Body of pancreas (tissue), 4 donors: ENCODE results near the gene SSX2IP. TPM values are rescaled to one million over a fixed set of nuclear protein-coding genes. Genes with fewer than 3 reads are reported as not detected.

Source experiments
- ATAC-seq: fragments of 150-250 bp; one replicate; pipeline ENCODE4 v1.9.1; 2016
- DNase-seq, 4 donors: peaks; one replicate each; pipeline ENCODE4 v3.0.0-alpha.2; 2019
- H3K27ac ChIP-seq, 4 donors: fragments of 200-600 bp; sonication (generic); 1 replicate in 3 of 4; 2 replicates in 1 of 4; pipeline versions ENCODE4 v1.5.1 to v1.6.1; 2016 to 2019; ENCODE audit warnings: mild to moderate bottlenecking in 1 of 4, mixed read lengths in 1 of 4, moderate library complexity in 1 of 4
- H3K27me3 ChIP-seq, 2 donors: fragments of 200-600 bp; sonication (generic); one replicate each; pipeline ENCODE4 v1.6.0; 2016; ENCODE audit warnings: mild to moderate bottlenecking in 1 of 2
- H3K36me3 ChIP-seq, 2 donors: fragments of 200-600 bp; sonication (generic); replicated peaks in 1 of 2; 2 replicates each; pipeline ENCODE4 v1.5.1; 2016; ENCODE audit warnings: low read depth in 2 of 2; ENCODE audit not compliant: insufficient read depth in 1 of 2
- H3K4me1 ChIP-seq: fragments of 200-600 bp; sonication (generic); one replicate; pipeline ENCODE4 v1.6.0; 2016
- H3K4me3 ChIP-seq, 2 donors: fragments of 200-600 bp; sonication (generic); 1 replicate in 1 of 2; 2 replicates in 1 of 2; pipeline ENCODE4 v1.5.1; 2016 to 2019
- H3K9me3 ChIP-seq, 3 donors: fragments of 200-600 bp; sonication (generic); 1 replicate in 2 of 3; 2 replicates in 1 of 3; pipeline ENCODE4 v1.5.1; 2016
- CTCF ChIP-seq, 7 experiments: fragments of 450-650 bp in 4 of 7; fragments of 200-600 bp in 3 of 7; sonication (generic) in 3 of 7; IDR thresholded peaks; one replicate each; pipeline ENCODE4 v1.5.1; 2016 to 2019; ENCODE audit warnings: antibody characterized with exemption in 7 of 7
- POLR2A ChIP-seq, 3 donors: fragments of 450-650 bp; IDR thresholded peaks; one replicate each; pipeline ENCODE4 v1.6.1; 2016; ENCODE audit warnings: antibody characterized with exemption in 3 of 3, mild to moderate bottlenecking in 2 of 3
- WGBS, 2 donors: methylation state at CpG; one replicate each; pipeline ENCODE4 v1.1.5; 2017; 5-methylcytosine and 5-hydroxymethylcytosine counted together
- intact Hi-C: fragments of 100-400 bp; cut with DNase I; formaldehyde crosslinking; loops from one replicate; pipeline ENCODE4 v1.15.1; 2023
- total RNA-seq, 2 donors: library from RNA; depleted of rRNA; stranded (reverse); fragments of >200 nt; gene quantifications; one replicate each; pipeline ENCODE4 v1.1.0, GENCODE V29; 2016

Gene SSX2IP
- total RNA-seq, 2 donors from 2014 or later = 4.6 to 6.0 TPM

DNA sequence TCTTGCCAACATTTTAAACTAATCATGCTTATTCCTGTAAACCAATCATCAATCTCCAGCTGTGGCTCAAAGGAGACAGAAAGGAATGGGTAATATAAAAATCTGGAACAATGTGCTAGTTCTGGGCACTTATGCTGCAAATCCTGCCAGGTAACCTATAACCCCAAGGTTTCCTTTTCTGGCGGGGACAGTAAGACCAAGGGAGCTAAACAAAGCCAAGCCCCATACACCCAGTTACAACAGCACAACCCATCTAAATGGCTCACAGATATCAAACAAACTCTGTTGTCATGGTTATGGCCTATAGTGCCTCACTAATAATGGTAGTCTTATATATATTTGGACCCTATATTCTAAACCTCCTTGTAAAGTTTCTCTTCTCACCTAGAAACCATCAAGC is 79.2 kb downstream of the SSX2IP start:
- H3K36me3 ChIP-seq = no peaks in the 10 kb centered on the region
- no peak for DNase-seq
- peaks cover 0 to 3% (median 0%) of the 10 kb centered on the region in 3 donors for H3K9me3 ChIP-seq
- H3K4me3 ChIP-seq = no peak overlapping the region
- intact Hi-C loops = loop anchor here (10.0 kb wide), 1 partner anchor 476 kb away; no protein-coding TSS in a partner anchor
- no peaks in the 10 kb centered on the region for H3K4me1 ChIP-seq
- no peak for ATAC-seq
- H3K27ac ChIP-seq = no peak overlapping the region
- 0% methylated on average over 1 of the region's 1 CpG for WGBS, 2 donors
- no peaks in the 10 kb centered on the region for H3K27me3 ChIP-seq
- no peak for TF ChIP-seq CTCF (IDR thresholded peaks at IDR 0.05)
- no peak for TF ChIP-seq POLR2A (IDR thresholded peaks at IDR 0.05)

DNA sequence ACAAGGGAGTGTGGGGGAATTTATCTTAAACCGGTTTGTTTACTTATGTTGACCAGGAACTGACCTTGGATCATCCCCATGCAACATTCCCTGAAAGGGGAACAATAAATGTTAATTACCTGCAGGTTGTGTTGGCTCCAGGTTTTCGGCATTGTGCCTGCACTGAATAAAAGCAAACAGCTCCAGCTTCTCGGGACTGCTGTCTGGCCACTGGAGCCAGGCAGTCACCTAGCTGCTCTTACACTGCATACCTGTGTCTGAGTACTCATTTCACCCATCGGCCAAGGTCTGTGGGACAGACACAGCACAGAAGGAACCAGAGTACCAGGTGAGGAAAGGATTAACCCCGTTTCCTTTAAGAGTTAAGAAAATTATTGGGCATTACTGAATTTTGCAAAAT is 83.3 kb downstream of the SSX2IP start:
- Histone ChIP-seq H3K9me3 (peaks cover 0 to 12% (median 0%) of the 10 kb centered on the region in 3 donors), H3K27me3 (no peaks in the 10 kb centered on the region), H3K27ac (no peak overlapping the region), H3K36me3 (no peaks in the 10 kb centered on the region), H3K4me1 (no peaks in the 10 kb centered on the region), H3K4me3 (no peak overlapping the region)
- 78 to 82% methylated on average over 5 of the region's 5 CpGs for WGBS, 2 donors
- ATAC-seq = no peak
- no peak for DNase-seq
- intact Hi-C loops = no loop called here
- TF ChIP-seq CTCF (IDR thresholded peaks at IDR 0.05) = no peak
- no peak for TF ChIP-seq POLR2A (IDR thresholded peaks at IDR 0.05)

GRCh38 chr1:84605157-84605556 is 85.1 kb downstream of the SSX2IP start:
- ATAC-seq (no peak), DNase-seq (no peak)
- TF ChIP-seq POLR2A (IDR thresholded peaks at IDR 0.05) (no peak), CTCF (IDR thresholded peaks at IDR 0.05) (no peak)
- Histone ChIP-seq H3K27me3 (no peaks in the 10 kb centered on the region), H3K4me1 (no peaks in the 10 kb centered on the region), H3K27ac (no peak overlapping the region), H3K9me3 (peaks cover 0 to 12% (median 0%) of the 10 kb centered on the region in 3 donors), H3K4me3 (no peak overlapping the region), H3K36me3 (no peaks in the 10 kb centered on the region)
- 83 to 100% methylated on average over 1 of the region's 1 CpG for WGBS, 2 donors
- intact Hi-C loops = no loop called here

GRCh38 chr1:84603941-84604830 is 86.1 kb downstream of the SSX2IP start:
- Histone ChIP-seq H3K27me3 (no peaks in the 10 kb centered on the region), H3K4me3 (no peak overlapping the region), H3K9me3 (peaks cover 0 to 12% (median 0%) of the 10 kb centered on the region in 3 donors), H3K36me3 (no peaks in the 10 kb centered on the region), H3K4me1 (no peaks in the 10 kb centered on the region), H3K27ac (peak overlapping the region in 3 of 4 donors; percentile 37 to 51 (median 39))
- no peak for DNase-seq
- intact Hi-C loops = no loop called here
- WGBS, 2 donors = 59 to 71% methylated on average over 15 of the region's 15 CpGs
- TF ChIP-seq POLR2A (IDR thresholded peaks at IDR 0.05) (no peak), CTCF (IDR thresholded peaks at IDR 0.05) (peak in 2 of 7 experiments; percentile 8 to 22)
- ATAC-seq = peak; percentile 50
